Skeletal muscle cell (primary cell): ENCODE results near the gene TMCC3.

ENCODE experiments used
- DNase-seq: peaks from one replicate; pipeline ENCODE4 v3.0.0-alpha.2; 2010; ENCODE audit warnings: low read depth
- H3K4me3 ChIP-seq: 2 replicates; pipeline ENCODE4 v1.5.1; 2011; ENCODE audit warnings: low read depth, mild to moderate bottlenecking, control low read depth, low read length, moderate library complexity

Gene TMCC3

GRCh38 chr12:94586589-94587259, 63.6 kb downstream of the TMCC3 start:
- DNase-seq: no peak
- no peak overlapping the region for H3K4me3 ChIP-seq

GRCh38 chr12:94585626-94586025, 64.7 kb downstream of the TMCC3 start:
- DNase-seq: no peak

GRCh38 chr12:94584377-94584776, 66.0 kb downstream of the TMCC3 start:
- DNase-seq: no peak
- H3K4me3 ChIP-seq: no peak overlapping the region

More at GRCh38 chr12:94585626-94586025, 64.7 kb downstream of the TMCC3 start:
- no peak overlapping the region for H3K4me3 ChIP-seq

- no peak overlapping the region for H3K4me3 ChIP-seq
- DNase-seq: no peak
Observed at GRCh38 chr12:94582591-94582990, 67.8 kb downstream of the TMCC3 start.

GRCh38 chr12:94575645-94576403, 74.5 kb downstream of the TMCC3 start:
- H3K4me3 ChIP-seq: no peak overlapping the region
- DNase-seq: no peak

- no peak for DNase-seq
- H3K4me3 ChIP-seq: no peak overlapping the region
Observed at GRCh38 chr12:94575024-94575423, 75.3 kb downstream of the TMCC3 start.

GRCh38 chr12:94571556-94571955, 78.8 kb downstream of the TMCC3 start:
- DNase-seq: peak; percentile 75
- H3K4me3 ChIP-seq: no peak overlapping the region

- no peak for DNase-seq
- H3K4me3 ChIP-seq: no peak overlapping the region
Observed at GRCh38 chr12:94570161-94570560, 80.2 kb downstream of the TMCC3 start.

GRCh38 chr12:94567761-94568160, 82.6 kb downstream of the TMCC3 start:
- DNase-seq: no peak
- no peak overlapping the region for H3K4me3 ChIP-seq

GRCh38 chr12:94566345-94566744, 84.0 kb downstream of the TMCC3 start:
- DNase-seq: no peak
- H3K4me3 ChIP-seq: no peak overlapping the region

GRCh38 chr12:94565683-94566082, 84.7 kb downstream of the TMCC3 start:
- no peak overlapping the region for H3K4me3 ChIP-seq
- DNase-seq: no peak

- DNase-seq: no peak
- H3K4me3 ChIP-seq: no peak overlapping the region
Observed at GRCh38 chr12:94563286-94563685, 87.1 kb downstream of the TMCC3 start.

- no peak overlapping the region for H3K4me3 ChIP-seq
- no peak for DNase-seq
Observed at GRCh38 chr12:94561943-94562411, 88.4 kb downstream of the TMCC3 start.

GRCh38 chr12:94560431-94561221, 89.7 kb downstream of the TMCC3 start:
- no peak for DNase-seq
- no peak overlapping the region for H3K4me3 ChIP-seq

- DNase-seq: no peak
- no peak overlapping the region for H3K4me3 ChIP-seq
Observed at GRCh38 chr12:94558612-94559011, 91.7 kb downstream of the TMCC3 start.

- H3K4me3 ChIP-seq: no peak overlapping the region
- no peak for DNase-seq
Observed at GRCh38 chr12:94557746-94558295, 92.5 kb downstream of the TMCC3 start.

- no peak overlapping the region for H3K4me3 ChIP-seq
- DNase-seq: no peak
Observed at GRCh38 chr12:94555687-94556086, 94.7 kb downstream of the TMCC3 start.

GRCh38 chr12:94553875-94554274, 96.5 kb downstream of the TMCC3 start:
- no peak for DNase-seq
- H3K4me3 ChIP-seq: no peak overlapping the region

- DNase-seq: peak; percentile 47
- no peak overlapping the region for H3K4me3 ChIP-seq
Observed at GRCh38 chr12:94553130-94553519, 97.2 kb downstream of the TMCC3 start.

- no peak overlapping the region for H3K4me3 ChIP-seq
- DNase-seq: no peak
Observed at GRCh38 chr12:94551810-94552209, 98.5 kb downstream of the TMCC3 start.
